ENCODE data around the gene COBLL1.

Gene COBLL1

DNA sequence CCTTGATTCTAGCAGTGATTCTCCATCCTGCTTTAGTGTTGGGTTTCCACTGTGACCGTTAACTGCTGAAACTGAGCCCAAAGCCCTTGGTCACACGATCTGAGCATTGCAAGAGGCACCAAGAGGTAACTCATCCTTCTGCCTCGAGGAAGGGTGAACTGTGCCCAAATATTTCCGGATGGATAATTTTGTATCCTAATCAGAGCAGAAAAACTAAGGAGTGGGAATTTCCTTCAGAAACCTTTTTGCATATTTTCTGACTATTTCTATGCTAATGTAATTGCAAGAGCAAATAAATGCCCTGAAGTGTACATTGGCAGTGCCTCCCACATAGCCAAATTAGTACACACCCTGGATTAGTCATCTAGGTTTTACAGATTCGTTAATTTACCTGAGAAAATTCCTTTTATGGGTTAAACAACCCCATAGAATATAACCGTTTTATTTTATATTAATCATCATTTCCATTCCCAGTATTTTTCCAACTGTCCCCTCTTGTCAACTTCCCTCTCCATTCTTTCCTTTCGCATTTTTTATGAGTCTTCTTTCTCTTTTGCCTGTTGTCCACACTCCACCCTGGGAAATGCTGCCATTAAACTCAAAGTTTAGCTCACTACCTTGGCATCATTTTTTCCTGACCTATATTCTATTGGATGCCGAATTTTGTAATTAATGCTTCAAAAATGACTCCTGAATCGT is 31.7 kb upstream of the COBLL1 start:
- peak; percentile 18; the same call in 1 of the 2 replicates for TF ChIP-seq GLIS1 (tag by site-specific recombination; IDR thresholded peaks at IDR 0.05)
- TF ChIP-seq, protein P1, sequence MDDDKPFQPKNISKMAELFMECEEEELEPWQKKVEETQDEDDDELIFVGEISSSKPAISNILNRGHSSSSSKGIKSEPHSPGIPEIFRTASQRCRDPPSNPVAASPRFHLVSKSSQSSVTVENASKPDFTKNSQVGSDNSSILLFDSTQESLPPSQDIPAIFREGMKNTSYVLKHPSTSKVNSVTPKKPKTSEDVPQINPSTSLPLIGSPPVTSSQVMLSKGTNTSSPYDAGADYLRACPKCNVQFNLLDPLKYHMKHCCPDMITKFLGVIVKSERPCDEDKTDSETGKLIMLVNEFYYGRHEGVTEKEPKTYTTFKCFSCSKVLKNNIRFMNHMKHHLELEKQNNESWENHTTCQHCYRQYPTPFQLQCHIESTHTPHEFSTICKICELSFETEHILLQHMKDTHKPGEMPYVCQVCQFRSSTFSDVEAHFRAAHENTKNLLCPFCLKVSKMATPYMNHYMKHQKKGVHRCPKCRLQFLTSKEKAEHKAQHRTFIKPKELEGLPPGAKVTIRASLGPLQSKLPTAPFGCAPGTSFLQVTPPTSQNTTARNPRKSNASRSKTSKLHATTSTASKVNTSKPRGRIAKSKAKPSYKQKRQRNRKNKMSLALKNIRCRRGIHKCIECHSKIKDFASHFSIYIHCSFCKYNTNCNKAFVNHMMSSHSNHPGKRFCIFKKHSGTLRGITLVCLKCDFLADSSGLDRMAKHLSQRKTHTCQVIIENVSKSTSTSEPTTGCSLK (tag by site-specific recombination; IDR thresholded peaks at IDR 0.05): no peak
- peak; percentile 83 for TF ChIP-seq ZNF660 (tag by site-specific recombination; IDR thresholded peaks at IDR 0.05)
- TF ChIP-seq, protein P2, sequence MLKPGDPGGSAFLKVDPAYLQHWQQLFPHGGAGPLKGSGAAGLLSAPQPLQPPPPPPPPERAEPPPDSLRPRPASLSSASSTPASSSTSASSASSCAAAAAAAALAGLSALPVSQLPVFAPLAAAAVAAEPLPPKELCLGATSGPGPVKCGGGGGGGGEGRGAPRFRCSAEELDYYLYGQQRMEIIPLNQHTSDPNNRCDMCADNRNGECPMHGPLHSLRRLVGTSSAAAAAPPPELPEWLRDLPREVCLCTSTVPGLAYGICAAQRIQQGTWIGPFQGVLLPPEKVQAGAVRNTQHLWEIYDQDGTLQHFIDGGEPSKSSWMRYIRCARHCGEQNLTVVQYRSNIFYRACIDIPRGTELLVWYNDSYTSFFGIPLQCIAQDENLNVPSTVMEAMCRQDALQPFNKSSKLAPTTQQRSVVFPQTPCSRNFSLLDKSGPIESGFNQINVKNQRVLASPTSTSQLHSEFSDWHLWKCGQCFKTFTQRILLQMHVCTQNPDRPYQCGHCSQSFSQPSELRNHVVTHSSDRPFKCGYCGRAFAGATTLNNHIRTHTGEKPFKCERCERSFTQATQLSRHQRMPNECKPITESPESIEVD (tag by site-specific recombination; IDR thresholded peaks at IDR 0.05): peak; percentile 33; the same call in 1 of the 2 replicates
- no peak for TF ChIP-seq ZNF610 (tag by site-specific recombination; IDR thresholded peaks at IDR 0.05; ENCODE audit: borderline replicate concordance)
- 0 out of 2 replicates have a peak, but pooled peaks have one; percentile 11 for TF ChIP-seq ZNF335 (tag by site-specific recombination; conservative IDR thresholded peaks at IDR 0.05)
- TF ChIP-seq, protein P3, sequence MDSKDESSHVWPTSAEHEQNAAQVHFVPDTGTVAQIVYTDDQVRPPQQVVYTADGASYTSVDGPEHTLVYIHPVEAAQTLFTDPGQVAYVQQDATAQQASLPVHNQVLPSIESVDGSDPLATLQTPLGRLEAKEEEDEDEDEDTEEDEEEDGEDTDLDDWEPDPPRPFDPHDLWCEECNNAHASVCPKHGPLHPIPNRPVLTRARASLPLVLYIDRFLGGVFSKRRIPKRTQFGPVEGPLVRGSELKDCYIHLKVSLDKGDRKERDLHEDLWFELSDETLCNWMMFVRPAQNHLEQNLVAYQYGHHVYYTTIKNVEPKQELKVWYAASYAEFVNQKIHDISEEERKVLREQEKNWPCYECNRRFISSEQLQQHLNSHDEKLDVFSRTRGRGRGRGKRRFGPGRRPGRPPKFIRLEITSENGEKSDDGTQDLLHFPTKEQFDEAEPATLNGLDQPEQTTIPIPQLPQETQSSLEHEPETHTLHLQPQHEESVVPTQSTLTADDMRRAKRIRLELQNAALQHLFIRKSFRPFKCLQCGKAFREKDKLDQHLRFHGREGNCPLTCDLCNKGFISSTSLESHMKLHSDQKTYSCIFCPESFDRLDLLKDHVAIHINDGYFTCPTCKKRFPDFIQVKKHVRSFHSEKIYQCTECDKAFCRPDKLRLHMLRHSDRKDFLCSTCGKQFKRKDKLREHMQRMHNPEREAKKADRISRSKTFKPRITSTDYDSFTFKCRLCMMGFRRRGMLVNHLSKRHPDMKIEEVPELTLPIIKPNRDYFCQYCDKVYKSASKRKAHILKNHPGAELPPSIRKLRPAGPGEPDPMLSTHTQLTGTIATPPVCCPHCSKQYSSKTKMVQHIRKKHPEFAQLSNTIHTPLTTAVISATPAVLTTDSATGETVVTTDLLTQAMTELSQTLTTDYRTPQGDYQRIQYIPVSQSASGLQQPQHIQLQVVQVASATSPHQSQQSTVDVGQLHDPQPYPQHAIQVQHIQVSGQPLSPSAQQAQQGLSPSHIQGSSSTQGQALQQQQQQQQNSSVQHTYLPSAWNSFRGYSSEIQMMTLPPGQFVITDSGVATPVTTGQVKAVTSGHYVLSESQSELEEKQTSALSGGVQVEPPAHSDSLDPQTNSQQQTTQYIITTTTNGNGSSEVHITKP (tag by site-specific recombination; IDR thresholded peaks at IDR 0.05): peak; percentile 61
- Histone ChIP-seq H3K4me1 (ENCODE audit: control insufficient read depth, insufficient read depth, low read length) (peaks cover 12% of the 10 kb centered on the region; the same call in 1 of the 2 replicates), H3K4me3 (ENCODE audit: low read depth, low read length) (no peak overlapping the region), H3K36me3 (ENCODE audit: control insufficient read depth in 2 of 2, insufficient read depth in 1 of 2, low read length in 2 of 2) (no peaks in the 10 kb centered on the region), H3K27ac (ENCODE audit: extremely low read depth, low read depth, low read length) (no peak overlapping the region), H3K9me3 (ENCODE audit: control insufficient read depth, insufficient read depth, low read depth, low read length) (no peaks in the 10 kb centered on the region)
- ChIA-PET POLR2A (no interaction called here), CTCF (interaction anchor here (1.0 kb wide), 1 partner anchor 31 kb away, joined by 4 read pairs; no protein-coding TSS in a partner anchor)

DNA sequence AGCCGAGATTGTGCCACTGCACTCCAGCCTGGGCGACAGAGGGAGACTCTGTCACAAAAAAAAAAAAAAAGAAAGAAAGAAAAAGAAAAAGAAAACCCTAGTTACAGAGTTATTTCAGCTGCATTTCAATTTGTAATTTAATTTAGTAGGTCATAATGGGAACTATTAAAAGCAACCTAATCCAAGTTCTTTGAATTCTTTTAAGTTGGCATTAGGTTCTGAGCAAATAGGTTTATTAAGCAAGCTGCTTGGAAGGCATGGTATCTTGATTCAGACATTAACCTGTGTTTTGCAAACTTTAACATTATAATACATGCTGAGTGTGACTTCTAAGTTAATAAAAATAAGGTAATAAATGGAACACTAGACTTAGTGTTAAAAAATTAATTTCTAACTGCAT is 29.8 kb upstream of the COBLL1 start:
- peaks cover 15% of the 10 kb centered on the region; the same call in 1 of the 2 replicates for H3K4me1 ChIP-seq (ENCODE audit: control insufficient read depth, insufficient read depth, low read length)
- TF ChIP-seq, protein P4, sequence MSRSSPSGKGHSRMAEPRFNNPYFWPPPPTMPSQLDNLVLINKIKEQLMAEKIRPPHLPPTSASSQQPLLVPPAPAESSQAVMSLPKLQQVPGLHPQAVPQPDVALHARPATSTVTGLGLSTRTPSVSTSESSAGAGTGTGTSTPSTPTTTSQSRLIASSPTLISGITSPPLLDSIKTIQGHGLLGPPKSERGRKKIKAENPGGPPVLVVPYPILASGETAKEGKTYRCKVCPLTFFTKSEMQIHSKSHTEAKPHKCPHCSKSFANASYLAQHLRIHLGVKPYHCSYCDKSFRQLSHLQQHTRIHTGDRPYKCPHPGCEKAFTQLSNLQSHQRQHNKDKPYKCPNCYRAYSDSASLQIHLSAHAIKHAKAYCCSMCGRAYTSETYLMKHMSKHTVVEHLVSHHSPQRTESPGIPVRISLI (tag by site-specific recombination; IDR thresholded peaks at IDR 0.05): no peak
- ChIA-PET POLR2A (no interaction called here), CTCF (no interaction called here)
- no peak overlapping the region for H3K27ac ChIP-seq (ENCODE audit: extremely low read depth, low read depth, low read length)
- H3K36me3 ChIP-seq (ENCODE audit: control insufficient read depth in 2 of 2, insufficient read depth in 1 of 2, low read length in 2 of 2): no peaks in the 10 kb centered on the region
- H3K9me3 ChIP-seq (ENCODE audit: control insufficient read depth, insufficient read depth, low read depth, low read length): no peaks in the 10 kb centered on the region
- H3K4me3 ChIP-seq (ENCODE audit: low read depth, low read length): no peak overlapping the region

DNA sequence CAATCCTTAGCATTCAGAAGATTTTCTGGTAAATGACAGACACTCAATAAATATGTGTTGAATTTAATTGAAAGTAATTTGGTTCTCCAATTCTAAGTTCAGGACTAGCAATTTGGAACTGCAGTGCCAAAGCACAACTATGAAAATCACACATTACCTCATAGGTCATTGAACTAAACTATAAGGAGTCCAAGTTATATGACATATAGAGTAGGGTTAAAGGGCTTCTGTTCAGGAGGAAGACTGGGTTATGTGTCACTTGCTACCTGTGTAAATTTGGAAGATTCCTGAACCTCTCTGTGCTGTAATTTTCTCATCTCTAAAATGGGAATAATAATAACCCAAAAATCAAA is 27.8 kb upstream of the COBLL1 start:
- no peak overlapping the region for H3K4me3 ChIP-seq (ENCODE audit: low read depth, low read length)
- ChIA-PET POLR2A (no interaction called here), CTCF (no interaction called here)
- H3K27ac ChIP-seq (ENCODE audit: extremely low read depth, low read depth, low read length): no peak overlapping the region
- H3K4me1 ChIP-seq (ENCODE audit: control insufficient read depth, insufficient read depth, low read length): peaks cover 15% of the 10 kb centered on the region; the same call in 1 of the 2 replicates
- TF ChIP-seq SETDB1 (IDR thresholded peaks at IDR 0.05; ENCODE audit: insufficient read length, low read length) (no peak), ZNF768 (tag by site-specific recombination; IDR thresholded peaks at IDR 0.05) (peak; percentile 26; the same call in 1 of the 2 replicates)
- no peaks in the 10 kb centered on the region for H3K36me3 ChIP-seq (ENCODE audit: control insufficient read depth in 2 of 2, insufficient read depth in 1 of 2, low read length in 2 of 2)
- no peaks in the 10 kb centered on the region for H3K9me3 ChIP-seq (ENCODE audit: control insufficient read depth, insufficient read depth, low read depth, low read length)

All from HEK293 (cell line).